ENCODE data around the gene MTHFSD.
A peak's percentile ranks its signal among the peaks of the same experiment; 100 is the strongest.

Gene MTHFSD

GRCh38 chr16:86568677-86569623, 13.9 kb upstream of the MTHFSD start:
- no peak for DNase-seq

GRCh38 chr16:86567701-86568581, 12.9 kb upstream of the MTHFSD start:
- no peak for DNase-seq

- no peak for DNase-seq
These were observed 12.1 kb upstream of the MTHFSD start for GRCh38 chr16:86566966-86567700.

GRCh38 chr16:86566601-86566965, 11.5 kb upstream of the MTHFSD start, which contains the start of gene FOXC2:
TSS of gene FOXC2 (plus strand) at chr16:86566829. CDS start at chr16:86567336, 507 bp downstream.
- DNase-seq, result no peak

DNA sequence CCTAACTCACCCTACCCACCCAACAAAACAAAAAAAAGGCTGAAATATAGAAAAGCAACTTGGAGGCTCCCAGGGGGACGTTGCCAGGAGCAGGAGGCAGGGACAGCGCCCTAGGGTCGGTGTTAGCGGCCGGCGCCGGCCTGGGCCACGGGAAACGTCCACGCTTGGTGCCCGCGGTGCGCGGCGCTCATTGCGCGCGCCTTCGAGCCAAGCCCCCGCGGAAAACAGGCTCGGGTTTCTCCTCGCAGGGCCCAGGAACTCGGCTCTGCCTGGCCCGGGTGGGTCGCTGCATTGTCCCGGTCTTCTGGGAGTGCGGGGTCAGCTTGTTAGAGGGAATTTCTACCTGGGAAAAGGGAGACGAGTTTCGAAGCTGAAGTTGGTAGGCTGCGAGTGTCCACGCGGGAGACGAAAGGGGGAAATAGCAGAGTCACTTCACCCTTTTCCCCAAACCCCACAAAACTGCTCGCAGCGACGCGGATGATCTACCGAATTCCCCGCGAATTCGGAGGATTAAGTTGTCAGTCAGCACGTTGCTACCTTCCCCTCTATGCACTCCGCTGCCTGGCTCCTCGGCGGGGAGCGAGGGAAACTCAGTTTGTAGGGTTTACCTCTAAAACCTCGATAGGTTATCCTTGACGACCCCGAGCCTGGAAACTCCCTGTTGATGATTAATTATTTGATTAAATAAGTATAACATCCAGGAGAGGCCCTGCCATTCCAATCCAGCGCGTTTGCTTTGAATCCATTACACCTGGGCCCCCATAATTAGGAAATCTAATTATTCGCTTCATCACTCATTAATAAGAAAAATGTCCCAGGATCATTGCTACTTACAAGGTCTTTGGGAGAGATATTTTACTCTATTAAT, 10.8 kb upstream of the MTHFSD start:
- no peak for DNase-seq

GRCh38 chr16:86565181-86565631, 10.2 kb upstream of the MTHFSD start:
- DNase-seq, result no peak

- DNase-seq, result peak; percentile 81
These were observed 8.7 kb upstream of the MTHFSD start for GRCh38 chr16:86563469-86564345.

GRCh38 chr16:86562356-86562755, 7.3 kb upstream of the MTHFSD start:
- DNase-seq, result no peak

DNA sequence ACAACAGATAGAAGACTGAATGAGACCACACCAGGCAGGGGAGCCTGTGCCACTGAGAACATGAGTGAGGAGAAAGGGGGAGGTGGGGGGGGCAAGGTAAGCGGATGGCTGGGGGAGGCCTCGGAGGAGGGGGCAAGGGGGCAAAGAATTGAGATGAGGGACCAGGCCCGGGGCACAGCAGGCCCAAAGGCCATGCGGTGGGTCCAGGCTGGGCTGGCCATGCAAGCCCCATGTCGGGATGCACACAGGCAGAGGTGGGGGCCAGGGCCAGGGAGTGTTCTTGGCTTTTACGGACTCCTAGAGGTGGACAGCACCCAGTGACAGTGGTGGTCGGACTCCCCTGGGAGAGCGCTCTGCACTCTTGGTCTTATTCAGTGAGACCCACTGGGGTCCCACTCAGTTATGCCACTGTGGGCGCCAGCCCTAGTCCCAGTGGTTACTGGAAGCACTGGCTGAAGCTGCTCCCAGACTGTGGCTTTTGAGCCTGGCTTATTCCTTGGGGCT, 4.8 kb upstream of the MTHFSD start:
- DNase-seq, result no peak

DNA sequence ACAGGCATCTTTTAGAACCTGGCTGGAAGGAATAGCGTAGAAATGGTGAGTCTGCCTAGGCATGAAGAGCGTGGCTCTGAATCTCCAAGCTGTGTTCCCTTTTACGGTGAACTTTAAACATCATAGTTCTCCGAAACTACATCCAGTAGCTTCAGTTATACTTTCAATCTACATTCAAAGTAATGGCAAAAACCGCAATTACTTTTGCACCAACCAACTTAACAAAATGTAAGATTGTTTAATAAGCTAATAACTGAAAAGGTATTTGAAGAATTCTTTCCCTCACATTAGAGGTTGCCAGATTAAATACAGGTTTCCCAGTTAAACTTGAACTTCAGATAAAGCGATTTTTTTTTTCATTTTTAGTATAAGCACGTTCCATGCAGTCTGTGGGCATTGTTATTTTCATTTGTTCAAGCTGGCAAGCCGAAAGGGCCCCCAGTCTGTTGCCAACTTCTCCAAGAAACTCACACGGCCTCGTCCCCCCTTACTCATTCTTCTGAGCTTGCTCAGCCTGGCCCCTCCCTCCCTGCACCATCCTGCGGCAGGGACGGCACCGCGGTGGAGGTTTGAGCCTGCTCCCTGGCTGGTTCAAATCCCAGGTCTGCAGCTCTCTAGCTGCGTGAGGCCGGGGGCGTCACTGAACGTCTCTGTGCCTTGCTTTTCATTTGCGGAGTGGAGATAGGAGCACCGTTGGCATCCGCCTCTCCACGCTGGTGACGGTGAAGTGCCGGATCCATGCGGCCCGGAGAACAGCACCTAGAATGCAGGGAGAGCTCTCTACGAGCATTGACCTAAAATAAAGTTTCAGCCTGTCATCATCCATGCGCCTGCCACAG, 3.5 kb upstream of the MTHFSD start:
- DNase-seq, result no peak

- DNase-seq, result no peak
These were observed 2.6 kb upstream of the MTHFSD start for GRCh38 chr16:86557587-86557986.

- DNase-seq, result no peak
These were observed 1.5 kb upstream of the MTHFSD start for GRCh38 chr16:86556576-86556975.

GRCh38 chr16:86555704-86556075, 655 bp upstream of the MTHFSD start:
- no peak for DNase-seq

DNA sequence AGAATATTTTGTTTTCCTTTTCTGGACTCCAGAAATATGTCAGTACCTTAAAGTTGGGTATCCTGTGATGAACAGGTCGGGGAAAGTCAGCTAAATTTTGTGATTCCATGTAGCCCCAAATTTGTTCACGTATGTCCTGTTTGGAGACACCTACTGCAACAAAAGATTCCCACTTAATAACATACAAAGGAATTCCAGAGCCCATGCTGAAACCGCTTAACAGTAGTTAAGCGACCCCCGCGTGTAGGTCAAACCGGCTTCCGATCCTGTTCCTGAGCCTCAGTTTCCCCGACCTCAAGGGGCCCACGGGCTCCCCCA, 477 bp downstream of the MTHFSD start:
- no peak for DNase-seq

GRCh38 chr16:86553356-86553755, 1.7 kb downstream of the MTHFSD start:
- DNase-seq, result no peak

GRCh38 chr16:86550281-86550680, 4.8 kb downstream of the MTHFSD start:
- no peak for DNase-seq

DNA sequence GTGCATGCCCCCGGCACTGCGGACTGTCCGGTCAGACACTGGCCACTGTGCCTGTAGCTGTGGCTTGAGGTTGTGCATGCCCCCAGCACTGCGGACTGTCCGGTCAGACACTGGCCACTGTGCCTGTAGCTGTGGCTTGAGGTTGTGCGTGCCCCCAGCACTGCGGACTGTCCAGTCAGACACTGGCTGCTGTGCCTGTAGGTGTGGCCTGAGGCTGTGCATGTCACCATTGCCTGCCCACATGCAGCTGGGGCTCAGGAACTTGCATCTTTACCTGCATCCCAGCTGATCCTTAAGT, 5.2 kb downstream of the MTHFSD start:
- no peak for DNase-seq

DNA sequence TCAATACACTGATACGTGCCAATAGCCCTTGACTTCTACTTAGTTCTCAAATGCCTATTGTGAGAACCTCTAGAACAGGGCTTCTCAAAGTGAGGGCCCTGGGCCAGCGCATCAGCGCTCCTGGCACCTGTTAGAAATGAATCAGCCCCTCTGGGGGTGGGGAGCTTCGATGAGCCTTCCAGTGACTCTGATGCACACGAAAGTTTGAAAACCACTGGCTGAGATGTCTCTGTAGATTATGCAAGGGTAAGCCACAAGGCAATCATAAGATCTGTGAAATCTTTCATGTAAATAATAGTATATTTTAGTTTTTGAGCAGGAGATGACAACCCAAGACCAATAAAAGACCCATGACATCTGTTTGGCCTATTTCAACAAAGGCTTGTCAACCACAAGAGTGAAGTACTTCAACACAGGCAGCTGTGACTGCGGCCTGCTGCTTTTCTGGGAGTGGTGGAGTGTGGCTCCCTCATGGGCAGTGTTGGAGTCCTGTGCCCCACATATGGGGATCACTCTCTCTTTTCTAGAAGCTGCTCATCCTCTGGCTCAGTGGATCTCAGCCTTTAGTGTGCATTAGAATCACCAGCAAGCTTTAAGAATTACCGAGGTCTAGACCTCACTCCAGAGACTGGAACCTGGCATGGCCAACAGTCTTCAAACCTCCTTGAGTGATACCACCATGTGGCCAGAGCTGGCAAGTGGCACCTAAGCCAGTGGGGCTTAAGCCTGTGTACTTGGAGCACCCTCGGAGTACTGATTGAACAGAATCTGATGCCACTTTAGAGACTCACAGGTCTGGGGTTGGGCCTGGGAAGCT, 5.8 kb downstream of the MTHFSD start:
- no peak for DNase-seq

DNA sequence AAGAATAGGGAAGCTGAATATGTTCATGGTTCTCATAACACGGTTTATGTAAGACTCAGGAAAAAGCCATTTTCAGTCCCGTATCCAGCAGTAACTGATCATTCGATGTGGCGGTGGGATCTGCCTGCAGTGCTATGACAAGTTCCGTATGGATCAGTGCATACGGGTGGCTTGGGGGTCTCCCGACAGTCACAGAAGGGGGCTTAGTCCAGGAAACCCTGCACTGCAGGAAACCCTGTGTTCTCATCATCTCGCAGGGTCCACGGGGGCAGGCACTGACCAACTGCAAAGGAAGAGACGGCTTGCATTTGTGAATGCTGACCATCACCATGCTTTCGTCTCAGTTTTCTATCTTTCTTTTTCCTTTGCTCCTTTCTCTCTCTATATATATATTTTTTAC, 7.7 kb downstream of the MTHFSD start:
- no peak for DNase-seq

Measured in NCI-H345 (cell line).